Measurements from ENCODE around the gene TMEM127.
"Not testable (repeated sequence)": the region's sequence is repeated elsewhere in the genome, so short reads cannot be mapped to it uniquely, and the experiment has no call there.

TMEM127 gene

DNA sequence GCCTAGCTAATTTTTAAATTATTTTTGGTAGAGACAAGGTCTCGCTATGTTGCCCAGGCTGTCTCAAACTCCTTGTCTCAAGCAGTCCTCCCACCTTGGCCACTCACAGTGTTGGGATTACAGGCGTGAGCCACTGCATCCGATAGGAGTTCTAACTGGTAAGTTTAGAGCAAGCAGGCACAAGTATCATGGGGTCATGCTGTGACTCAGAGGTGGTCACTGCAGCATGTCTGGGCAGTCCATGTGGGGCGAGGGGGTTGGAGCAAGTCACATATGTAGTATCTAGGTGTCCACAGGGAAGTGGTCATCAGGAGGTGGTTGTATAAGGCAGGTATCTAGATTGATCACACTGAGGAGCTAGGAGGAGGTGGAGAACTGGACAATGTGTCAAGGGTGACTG, 34.5 kb downstream of the TMEM127 start:
- no peak for DNase-seq (ENCODE audit: low read depth, low spot score)
- Histone ChIP-seq H3K9me3 (ENCODE audit: insufficient read depth, low read length) (no peaks in the 10 kb centered on the region), H3K4me3 (ENCODE audit: insufficient read length, low read depth) (no peak overlapping the region), H3K9ac (ENCODE audit: insufficient read length, low read depth) (no peak overlapping the region), H3K27me3 (ENCODE audit: insufficient read depth, insufficient read length) (no peaks in the 10 kb centered on the region), H3K36me3 (ENCODE audit: insufficient read depth, insufficient read length, low read length) (no peaks in the 10 kb centered on the region), H3K4me1 (ENCODE audit: insufficient read depth, insufficient read length) (peaks cover 3% of the 10 kb centered on the region)
- TF ChIP-seq YY1 (IDR thresholded peaks at IDR 0.05; ENCODE audit: insufficient read depth, insufficient read length) (no peak), SUZ12 (IDR thresholded peaks at IDR 0.05; ENCODE audit: extremely low read depth, insufficient read depth, insufficient read length) (no peak), ZNF274 (IDR thresholded peaks at IDR 0.05; ENCODE audit: low read depth, low read length) (no peak)

DNA sequence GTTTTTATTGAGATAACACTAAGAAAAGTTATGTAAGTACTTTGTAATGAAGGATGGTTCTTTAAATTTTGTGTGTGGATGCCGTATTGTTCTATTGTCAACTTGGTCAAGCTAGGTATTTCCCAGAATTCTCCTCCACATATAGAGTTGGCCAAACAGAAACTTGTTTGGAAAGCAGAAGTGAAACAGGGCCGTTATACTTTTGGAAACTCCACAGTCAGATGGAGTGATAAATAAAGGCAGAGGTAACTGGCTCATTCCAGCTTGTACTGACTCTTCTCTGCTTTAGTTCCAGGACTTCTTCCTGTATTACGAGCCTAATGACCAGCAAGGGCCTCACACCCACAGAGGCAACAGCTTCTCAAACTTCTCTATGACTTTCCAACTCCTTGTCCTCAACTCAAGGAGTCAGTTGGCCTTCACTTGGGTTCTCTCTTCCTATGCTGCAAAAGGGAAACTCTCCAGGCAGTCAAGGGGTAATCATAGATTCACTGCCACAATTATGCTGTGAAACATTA, 40.7 kb downstream of the TMEM127 start:
- Histone ChIP-seq H3K4me3 (ENCODE audit: insufficient read length, low read depth) (no peak overlapping the region), H3K9ac (ENCODE audit: insufficient read length, low read depth) (no peak overlapping the region), H3K4me1 (ENCODE audit: insufficient read depth, insufficient read length) (no peaks in the 10 kb centered on the region), H3K36me3 (ENCODE audit: insufficient read depth, insufficient read length, low read length) (peaks cover 4% of the 10 kb centered on the region), H3K27me3 (ENCODE audit: insufficient read depth, insufficient read length) (no peaks in the 10 kb centered on the region), H3K9me3 (ENCODE audit: insufficient read depth, low read length) (no peaks in the 10 kb centered on the region)
- TF ChIP-seq ZNF274 (IDR thresholded peaks at IDR 0.05; ENCODE audit: low read depth, low read length): no peak
- TF ChIP-seq YY1 (IDR thresholded peaks at IDR 0.05; ENCODE audit: insufficient read depth, insufficient read length): no peak
- no peak for TF ChIP-seq SUZ12 (IDR thresholded peaks at IDR 0.05; ENCODE audit: extremely low read depth, insufficient read depth, insufficient read length)
- no peak for DNase-seq (ENCODE audit: low read depth, low spot score)

DNA sequence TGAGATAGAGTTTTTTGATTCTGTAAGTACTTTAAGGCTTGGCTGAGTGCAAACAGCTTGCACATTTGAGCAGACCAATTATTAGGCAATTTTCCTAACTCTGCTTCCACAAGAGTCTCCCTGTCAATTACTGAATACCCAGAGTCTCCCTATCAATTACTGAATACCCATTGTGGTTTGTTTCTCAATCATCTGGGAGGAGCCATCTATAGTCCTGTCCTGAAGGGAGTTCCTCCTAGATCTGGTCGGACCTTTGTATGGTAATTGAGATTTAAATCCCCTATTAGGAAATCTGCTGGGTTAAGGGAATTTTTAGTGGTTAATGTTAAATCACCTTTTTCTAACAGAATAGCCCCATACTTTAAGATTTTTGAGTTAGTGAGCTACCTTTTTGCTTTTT, 44.7 kb downstream of the TMEM127 start:
- not testable (repeated sequence) for H3K27me3 ChIP-seq (ENCODE audit: insufficient read depth, insufficient read length); H3K4me1 ChIP-seq (ENCODE audit: insufficient read depth, insufficient read length); H3K9ac ChIP-seq (ENCODE audit: insufficient read length, low read depth); H3K36me3 ChIP-seq (ENCODE audit: insufficient read depth, insufficient read length, low read length); H3K9me3 ChIP-seq (ENCODE audit: insufficient read depth, low read length); H3K4me3 ChIP-seq (ENCODE audit: insufficient read length, low read depth); DNase-seq (ENCODE audit: low read depth, low spot score)

DNA sequence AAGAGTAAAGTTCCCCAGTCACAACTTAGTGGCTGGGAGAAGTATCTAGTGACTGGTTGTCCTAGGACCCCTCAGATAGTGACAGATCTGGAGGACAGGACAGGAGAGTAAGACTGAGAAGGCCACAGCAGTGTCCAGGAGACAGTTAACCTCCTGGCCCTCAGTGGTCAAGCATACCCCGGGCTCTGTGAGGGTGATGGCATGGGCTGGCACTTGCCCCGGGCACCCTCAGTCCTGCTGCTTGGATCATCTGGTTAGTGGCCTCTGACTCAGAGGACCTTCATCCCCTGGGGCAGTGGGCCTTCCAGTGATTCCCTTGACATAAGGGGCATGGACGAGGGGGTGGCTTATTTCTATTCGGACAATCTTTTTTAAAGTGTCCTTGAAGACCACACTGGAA, 45.8 kb downstream of the TMEM127 start:
- not testable (repeated sequence) for H3K9me3 ChIP-seq (ENCODE audit: insufficient read depth, low read length); H3K27me3 ChIP-seq (ENCODE audit: insufficient read depth, insufficient read length); H3K4me3 ChIP-seq (ENCODE audit: insufficient read length, low read depth); H3K36me3 ChIP-seq (ENCODE audit: insufficient read depth, insufficient read length, low read length); H3K4me1 ChIP-seq (ENCODE audit: insufficient read depth, insufficient read length); H3K9ac ChIP-seq (ENCODE audit: insufficient read length, low read depth); DNase-seq (ENCODE audit: low read depth, low spot score)

DNA sequence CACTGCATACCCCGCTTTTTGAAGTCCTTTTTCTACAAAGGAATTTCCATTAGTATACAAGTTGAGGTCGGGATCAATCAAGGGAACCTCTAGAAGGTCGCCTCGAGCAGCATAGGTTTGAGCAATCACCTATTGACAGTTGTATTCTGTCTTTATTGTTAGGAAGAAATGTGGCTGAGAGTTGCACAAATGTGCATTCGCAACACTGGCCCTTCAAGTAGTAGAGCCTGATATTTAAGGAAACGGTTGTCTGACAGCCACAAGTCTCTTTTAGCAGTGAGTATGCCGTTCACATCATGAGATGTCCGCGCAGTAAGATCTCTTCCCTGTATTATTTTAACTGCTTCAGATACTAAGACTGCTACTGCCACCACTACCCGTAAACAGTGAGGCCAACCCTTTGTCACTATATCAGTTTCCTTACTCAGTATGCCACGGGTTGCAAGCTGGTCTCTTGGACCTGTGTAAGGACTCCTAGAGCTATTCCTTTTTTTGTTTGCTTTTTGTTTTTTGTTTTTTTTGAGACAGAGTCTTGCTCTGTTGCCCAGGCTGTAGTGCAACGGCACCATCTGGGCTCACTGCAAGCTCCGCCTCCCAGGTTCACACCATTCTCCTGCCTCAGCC, 47.2 kb downstream of the TMEM127 start:
- Histone ChIP-seq H3K9me3 (ENCODE audit: insufficient read depth, low read length) (no peaks in the 10 kb centered on the region), H3K4me3 (ENCODE audit: insufficient read length, low read depth) (no peak overlapping the region), H3K36me3 (ENCODE audit: insufficient read depth, insufficient read length, low read length) (peaks cover under 1% of the 10 kb centered on the region), H3K9ac (ENCODE audit: insufficient read length, low read depth) (no peak overlapping the region), H3K4me1 (ENCODE audit: insufficient read depth, insufficient read length) (no peaks in the 10 kb centered on the region), H3K27me3 (ENCODE audit: insufficient read depth, insufficient read length) (no peaks in the 10 kb centered on the region)
- no peak for DNase-seq (ENCODE audit: low read depth, low spot score)
- TF ChIP-seq ZNF274 (IDR thresholded peaks at IDR 0.05; ENCODE audit: low read depth, low read length): no peak
- TF ChIP-seq SUZ12 (IDR thresholded peaks at IDR 0.05; ENCODE audit: extremely low read depth, insufficient read depth, insufficient read length): no peak
- TF ChIP-seq YY1 (IDR thresholded peaks at IDR 0.05; ENCODE audit: insufficient read depth, insufficient read length): no peak

DNA sequence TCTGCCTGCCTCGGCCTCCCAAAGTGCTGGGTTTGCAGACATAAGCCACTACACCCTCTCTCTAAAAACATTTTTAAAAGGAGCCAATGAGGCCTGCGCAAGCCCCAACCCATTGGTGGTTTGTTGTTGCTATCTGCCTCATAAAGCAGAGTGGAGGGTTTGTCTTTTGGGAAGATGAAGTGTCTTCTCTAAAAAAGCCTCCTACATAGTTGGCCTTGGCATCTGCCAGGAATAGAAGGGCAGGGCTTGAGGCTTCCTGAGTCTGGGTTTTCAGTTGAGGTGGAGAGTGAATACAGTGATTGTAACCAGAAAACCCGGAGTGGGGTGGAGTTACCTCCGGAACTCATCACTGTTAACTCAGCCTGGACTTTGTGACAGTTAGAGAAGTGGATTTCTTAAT, 51.2 kb downstream of the TMEM127 start:
- Histone ChIP-seq H3K9me3 (ENCODE audit: insufficient read depth, low read length) (no peaks in the 10 kb centered on the region), H3K27me3 (ENCODE audit: insufficient read depth, insufficient read length) (no peaks in the 10 kb centered on the region), H3K9ac (ENCODE audit: insufficient read length, low read depth) (no peak overlapping the region), H3K4me1 (ENCODE audit: insufficient read depth, insufficient read length) (peaks cover 3% of the 10 kb centered on the region), H3K4me3 (ENCODE audit: insufficient read length, low read depth) (no peak overlapping the region), H3K36me3 (ENCODE audit: insufficient read depth, insufficient read length, low read length) (peaks cover 4% of the 10 kb centered on the region)
- no peak for DNase-seq (ENCODE audit: low read depth, low spot score)
- TF ChIP-seq ZNF274 (IDR thresholded peaks at IDR 0.05; ENCODE audit: low read depth, low read length) (no peak), YY1 (IDR thresholded peaks at IDR 0.05; ENCODE audit: insufficient read depth, insufficient read length) (no peak), SUZ12 (IDR thresholded peaks at IDR 0.05; ENCODE audit: extremely low read depth, insufficient read depth, insufficient read length) (no peak)

DNA sequence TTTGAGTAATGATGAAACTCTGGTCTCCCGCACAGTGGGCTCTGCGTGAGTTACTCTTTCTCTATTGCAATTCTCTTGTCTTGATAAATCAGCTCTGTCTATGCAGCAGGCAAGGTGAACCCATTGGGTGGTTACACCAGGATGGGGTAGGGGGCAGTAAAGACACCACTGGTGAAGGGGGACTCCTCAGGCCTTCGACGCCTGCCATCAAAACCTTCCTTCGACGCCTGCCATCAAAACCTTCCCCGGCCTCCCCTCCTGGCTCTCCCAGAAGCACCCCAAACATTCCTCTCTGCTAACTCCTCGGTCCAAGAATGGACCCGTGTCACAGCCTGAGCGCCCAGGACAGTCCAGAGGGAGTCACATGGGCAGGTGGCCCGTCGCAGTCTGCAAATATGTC, 52.4 kb downstream of the TMEM127 start:
- Histone ChIP-seq H3K4me3 (ENCODE audit: insufficient read length, low read depth) (no peak overlapping the region), H3K4me1 (ENCODE audit: insufficient read depth, insufficient read length) (peaks cover 4% of the 10 kb centered on the region), H3K27me3 (ENCODE audit: insufficient read depth, insufficient read length) (no peaks in the 10 kb centered on the region), H3K36me3 (ENCODE audit: insufficient read depth, insufficient read length, low read length) (peaks cover 4% of the 10 kb centered on the region), H3K9me3 (ENCODE audit: insufficient read depth, low read length) (no peaks in the 10 kb centered on the region), H3K9ac (ENCODE audit: insufficient read length, low read depth) (no peak overlapping the region)
- DNase-seq (ENCODE audit: low read depth, low spot score): no peak
- no peak for TF ChIP-seq YY1 (IDR thresholded peaks at IDR 0.05; ENCODE audit: insufficient read depth, insufficient read length)
- TF ChIP-seq ZNF274 (IDR thresholded peaks at IDR 0.05; ENCODE audit: low read depth, low read length): no peak
- TF ChIP-seq SUZ12 (IDR thresholded peaks at IDR 0.05; ENCODE audit: extremely low read depth, insufficient read depth, insufficient read length): no peak

DNA sequence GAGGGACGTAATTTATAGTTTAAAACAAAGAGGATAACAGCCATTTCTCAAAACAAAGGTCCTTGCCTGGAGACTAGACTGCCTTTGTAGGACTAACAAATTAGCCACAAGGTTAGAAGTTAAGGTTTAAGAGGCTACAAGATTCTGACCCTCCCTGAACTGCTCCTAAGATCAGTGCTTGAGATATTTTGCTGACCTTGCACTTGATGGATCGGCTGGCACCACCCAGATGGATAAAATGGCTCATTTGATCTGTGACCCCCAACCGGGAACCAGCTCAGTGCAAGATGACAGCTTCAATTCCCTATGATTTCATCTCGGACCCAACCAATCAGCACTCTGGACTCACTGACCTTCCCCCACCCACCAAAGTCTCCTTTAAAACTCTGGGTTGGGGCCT, 53.5 kb downstream of the TMEM127 start:
- no peak for TF ChIP-seq ZNF274 (IDR thresholded peaks at IDR 0.05; ENCODE audit: low read depth, low read length)
- no peak for TF ChIP-seq SUZ12 (IDR thresholded peaks at IDR 0.05; ENCODE audit: extremely low read depth, insufficient read depth, insufficient read length)
- no peak for TF ChIP-seq YY1 (IDR thresholded peaks at IDR 0.05; ENCODE audit: insufficient read depth, insufficient read length)
- peaks cover 4% of the 10 kb centered on the region for H3K36me3 ChIP-seq (ENCODE audit: insufficient read depth, insufficient read length, low read length)
- no peak for DNase-seq (ENCODE audit: low read depth, low spot score)
- H3K27me3 ChIP-seq (ENCODE audit: insufficient read depth, insufficient read length): no peaks in the 10 kb centered on the region
- H3K9ac ChIP-seq (ENCODE audit: insufficient read length, low read depth): no peak overlapping the region
- peaks cover 4% of the 10 kb centered on the region for H3K4me1 ChIP-seq (ENCODE audit: insufficient read depth, insufficient read length)
- H3K9me3 ChIP-seq (ENCODE audit: insufficient read depth, low read length): no peaks in the 10 kb centered on the region
- H3K4me3 ChIP-seq (ENCODE audit: insufficient read length, low read depth): no peak overlapping the region

Data from NT2/D1 (cell line).